Measurements from ENCODE around the gene NPPA.

NPPA gene

GRCh38 chr1:11845641-11846335 is 1.8 kb downstream of the NPPA start:
- no peak for DNase-seq (ENCODE audit: low read depth)
- no peak for TF ChIP-seq CTCF (IDR thresholded peaks at IDR 0.05; ENCODE audit: insufficient read depth, low read depth, low read length, missing control alignments)
- H3K4me3 ChIP-seq (ENCODE audit: low read depth, low read length) = no peak overlapping the region

- no peak for TF ChIP-seq CTCF (IDR thresholded peaks at IDR 0.05; ENCODE audit: insufficient read depth, low read depth, low read length, missing control alignments)
- peak; percentile 29 for DNase-seq (ENCODE audit: low read depth)
Observed at GRCh38 chr1:11842154-11843041, 5.2 kb downstream of the NPPA start.

GRCh38 chr1:11841245-11842153 is 6.1 kb downstream of the NPPA start:
- no peak for TF ChIP-seq CTCF (IDR thresholded peaks at IDR 0.05; ENCODE audit: insufficient read depth, low read depth, low read length, missing control alignments)
- no peak overlapping the region for H3K4me3 ChIP-seq (ENCODE audit: low read depth, low read length)
- no peak for DNase-seq (ENCODE audit: low read depth)

More at GRCh38 chr1:11842154-11843041, 5.2 kb downstream of the NPPA start:
- no peak overlapping the region for H3K4me3 ChIP-seq (ENCODE audit: low read depth, low read length)

GRCh38 chr1:11839727-11840705 is 7.6 kb downstream of the NPPA start:
- no peak for DNase-seq (ENCODE audit: low read depth)
- no peak overlapping the region for H3K4me3 ChIP-seq (ENCODE audit: low read depth, low read length)
- TF ChIP-seq CTCF (IDR thresholded peaks at IDR 0.05; ENCODE audit: insufficient read depth, low read depth, low read length, missing control alignments) = no peak

GRCh38 chr1:11838349-11839272 is 9.0 kb downstream of the NPPA start:
- H3K4me3 ChIP-seq (ENCODE audit: low read depth, low read length) = no peak overlapping the region
- peak; percentile 69 for DNase-seq (ENCODE audit: low read depth)

More at GRCh38 chr1:11838349-11839272, 9.0 kb downstream of the NPPA start:
- peak; percentile 99 for TF ChIP-seq CTCF (IDR thresholded peaks at IDR 0.05; ENCODE audit: insufficient read depth, low read depth, low read length, missing control alignments)

Data from GM12865 (cell line).